IMR-90 (cell line): ENCODE measurements around the gene PAXX.
A peak's percentile ranks its signal among the peaks of the same experiment; 100 is the strongest.

ENCODE experiments used
- BHLHE40 ChIP-seq: fragments of 150-350 bp; IDR thresholded peaks from 2 replicates; pipeline ENCODE4 v1.6.1; 2016; ENCODE audit warnings: mild to moderate bottlenecking, low read depth, low read length
- CEBPB ChIP-seq: IDR thresholded peaks from 2 replicates; pipeline ENCODE4 v1.6.1; 2012; ENCODE audit warnings: low read depth, low read length, improper control_type of control experiment
- CHD1 ChIP-seq: IDR thresholded peaks from 2 replicates; pipeline ENCODE4 v1.6.1; 2012; ENCODE audit warnings: low read depth, low read length, improper control_type of control experiment
- CTCF ChIP-seq: conservative IDR thresholded peaks from 2 replicates; pipeline ENCODE4 v1.5.1; 2012; ENCODE audit warnings: mild to moderate bottlenecking, low read depth, low read length, improper control_type of control experiment
- MAZ ChIP-seq: IDR thresholded peaks from 2 replicates; pipeline ENCODE4 v1.6.1; 2012; ENCODE audit warnings: low read depth, mild to moderate bottlenecking, low read length, improper control_type of control experiment, moderate library complexity, borderline replicate concordance
- NFE2L2 ChIP-seq: fragments of 150-350 bp; IDR thresholded peaks from 2 replicates; pipeline ENCODE4 v1.6.1; 2016; ENCODE audit warnings: low read depth, mild to moderate bottlenecking, low read length
- POLR2A ChIP-seq: IDR thresholded peaks from 2 replicates; pipeline ENCODE4 v1.6.1; 2012; ENCODE audit warnings: mild to moderate bottlenecking, low read depth, low read length
- RAD21 ChIP-seq: IDR thresholded peaks from 2 replicates; pipeline ENCODE4 v1.6.1; 2012; ENCODE audit warnings: low read length, improper control_type of control experiment
- RCOR1 ChIP-seq: IDR thresholded peaks from 2 replicates; pipeline ENCODE4 v1.6.1; 2012; ENCODE audit warnings: mild to moderate bottlenecking, low read length, improper control_type of control experiment; ENCODE audit not compliant: insufficient replicate concordance
- RFX5 ChIP-seq: IDR thresholded peaks from 2 replicates; pipeline ENCODE4 v1.8.0; 2012; ENCODE audit warnings: low read depth, mild to moderate bottlenecking, low read length, moderate library complexity

GRCh38 chr9:136991993-136992818 is at the start of gene PAXX:
- TF ChIP-seq CTCF (no peak), CHD1 (no peak), POLR2A (no peak), RCOR1 (no peak), MAZ (peak; percentile 51; the same call in 1 of the 2 replicates), NFE2L2 (no peak), RFX5 (no peak), RAD21 (no peak), CEBPB (no peak), BHLHE40 (no peak)
